HG03354 (cell line): ENCODE measurements around the gene LACTBL1.

Experiments used
- ATAC-seq: cut with Tn5 transposase; IDR thresholded peaks from one replicate; pipeline ENCODE4 v1.9.1; 2021; ENCODE audit warnings: mild to moderate bottlenecking; ENCODE audit not compliant: unreplicated experiment, poor library complexity, severe bottlenecking

The LACTBL1 gene

GRCh38 chr1:22915816-22916470, 56.7 kb downstream of the LACTBL1 start:
- no peak for ATAC-seq

GRCh38 chr1:22915231-22915630, 57.4 kb downstream of the LACTBL1 start:
- no peak for ATAC-seq

- no peak for ATAC-seq
Observed at GRCh38 chr1:22914633-22915217, 57.9 kb downstream of the LACTBL1 start.

GRCh38 chr1:22914156-22914555, 58.5 kb downstream of the LACTBL1 start:
- no peak for ATAC-seq

- ATAC-seq: no peak
Observed at GRCh38 chr1:22913421-22914141, 59.1 kb downstream of the LACTBL1 start.

GRCh38 chr1:22912311-22912710, 60.4 kb downstream of the LACTBL1 start:
- no peak for ATAC-seq

GRCh38 chr1:22910986-22911651, 61.5 kb downstream of the LACTBL1 start:
- no peak for ATAC-seq

GRCh38 chr1:22910286-22910685, 62.4 kb downstream of the LACTBL1 start:
- no peak for ATAC-seq

- no peak for ATAC-seq
Observed at GRCh38 chr1:22908880-22909426, 63.7 kb downstream of the LACTBL1 start.

- ATAC-seq: no peak
Observed at GRCh38 chr1:22907528-22907927, 65.1 kb downstream of the LACTBL1 start.

GRCh38 chr1:22906968-22907367, 65.7 kb downstream of the LACTBL1 start:
- ATAC-seq: no peak

- ATAC-seq: no peak
Observed at GRCh38 chr1:22903113-22903512, 69.6 kb downstream of the LACTBL1 start.
